GM19351 (cell line): ENCODE data around the gene SASH3.

Experiments
- ATAC-seq: cut with Tn5 transposase; IDR thresholded peaks from one replicate; pipeline ENCODE4 v1.9.1; 2021; ENCODE audit warnings: mild to moderate bottlenecking, moderate library complexity; ENCODE audit not compliant: unreplicated experiment

The SASH3 gene

DNA sequence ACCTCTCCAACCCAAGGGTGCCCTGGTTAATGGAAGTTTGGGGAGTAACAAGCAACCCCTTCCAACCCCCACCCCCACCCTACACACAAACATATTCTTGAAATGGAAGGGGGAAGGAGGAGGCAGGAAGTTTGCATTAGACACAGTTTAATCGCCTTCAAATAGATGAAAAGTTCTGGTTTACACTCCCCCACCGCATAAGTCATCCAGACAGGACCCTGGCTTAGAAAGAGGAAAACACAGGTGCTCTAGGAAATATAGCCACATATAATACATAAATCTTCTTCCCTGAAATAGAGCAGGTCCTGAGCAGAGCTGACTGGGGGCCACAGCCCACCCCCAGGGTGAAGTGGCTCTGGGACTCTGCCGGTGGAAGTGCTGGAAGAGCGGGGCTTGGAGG, 25.1 kb downstream of the SASH3 start:
- no peak for ATAC-seq

- no peak for ATAC-seq
These were observed 28.5 kb downstream of the SASH3 start for GRCh38 chrX:129808158-129808828.

DNA sequence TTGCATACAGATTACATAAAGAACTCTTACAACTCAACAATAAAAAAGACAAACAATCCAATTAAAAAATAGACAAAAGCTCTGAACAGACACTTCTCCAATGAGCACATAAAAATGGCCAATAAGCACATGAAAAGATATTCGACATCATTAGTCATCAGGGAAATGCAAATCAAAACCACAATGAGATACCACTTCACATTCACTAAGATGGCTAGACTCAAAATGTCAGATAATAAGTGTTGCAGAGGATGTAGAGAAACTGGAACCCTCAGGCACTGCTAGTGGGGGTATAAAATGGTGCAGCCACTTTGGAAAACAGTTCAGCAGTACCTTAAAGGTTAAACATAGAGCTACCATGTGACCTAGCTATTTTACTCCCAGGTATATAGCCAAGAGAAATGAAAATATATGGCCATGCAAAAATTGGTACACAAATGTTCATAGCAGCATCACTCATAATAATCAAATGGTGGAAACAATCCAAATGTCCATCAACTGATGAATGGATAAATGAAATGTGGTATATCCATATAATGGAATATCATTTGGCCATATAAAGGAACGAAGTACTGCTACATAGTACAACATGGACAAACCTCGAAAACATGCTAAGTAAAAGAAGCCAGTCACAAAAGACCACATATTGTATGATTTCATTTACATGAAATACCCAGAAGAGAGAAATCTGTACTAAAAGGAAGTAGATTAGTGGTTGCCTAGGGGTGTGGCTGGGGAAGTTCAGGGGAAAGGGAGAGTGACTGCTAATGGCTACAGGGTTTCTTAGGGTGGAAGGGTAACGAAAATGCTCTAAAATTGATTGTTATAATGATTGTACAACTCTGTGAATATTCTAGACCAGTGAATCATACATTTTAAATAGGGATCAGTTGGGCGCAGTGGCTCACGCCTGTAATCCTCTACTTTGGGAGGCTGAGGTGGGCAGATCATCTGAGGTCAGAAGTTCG, 29.4 kb downstream of the SASH3 start:
- no peak for ATAC-seq

- ATAC-seq = no peak
These were observed 34.1 kb downstream of the SASH3 start for GRCh38 chrX:129813662-129814368.

DNA sequence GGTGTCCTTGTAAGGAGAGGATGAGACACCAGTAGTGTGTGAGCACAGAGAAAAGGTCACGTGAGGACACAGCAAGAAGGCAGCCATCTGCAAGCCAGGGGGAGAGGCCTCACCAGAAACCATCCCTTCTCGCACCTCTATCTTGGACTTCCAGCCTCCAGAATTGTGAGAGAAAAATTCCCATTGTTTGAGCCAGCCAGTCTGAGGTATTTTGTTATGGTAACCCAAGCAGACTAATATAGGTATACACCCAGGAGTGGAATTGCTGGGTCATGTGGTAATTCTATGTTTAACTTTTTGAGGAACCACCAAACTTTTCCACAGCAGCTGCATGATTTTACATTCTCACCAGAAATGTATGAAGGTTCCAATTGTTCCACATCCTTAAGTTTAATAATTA, 38.4 kb downstream of the SASH3 start:
- ATAC-seq = no peak

DNA sequence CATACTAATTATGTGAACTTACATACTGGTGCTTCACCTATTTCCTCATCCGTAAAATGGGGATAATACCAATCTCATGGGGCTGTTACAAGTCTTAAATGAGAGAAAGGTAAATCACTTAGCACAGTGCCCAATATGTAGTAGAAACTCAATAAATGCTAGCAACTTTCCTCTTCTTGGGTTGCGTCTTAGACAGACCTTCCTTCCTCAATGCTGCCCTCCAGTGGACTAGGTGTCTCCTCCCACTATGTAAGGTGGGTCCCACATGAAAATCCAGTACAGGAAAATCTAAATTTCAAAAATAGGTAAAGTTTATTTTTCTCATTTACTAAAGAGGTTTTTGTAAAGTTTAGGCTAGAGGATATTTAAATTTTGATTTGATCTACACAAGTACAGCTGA, 43.4 kb downstream of the SASH3 start:
- ATAC-seq = peak; percentile 87

DNA sequence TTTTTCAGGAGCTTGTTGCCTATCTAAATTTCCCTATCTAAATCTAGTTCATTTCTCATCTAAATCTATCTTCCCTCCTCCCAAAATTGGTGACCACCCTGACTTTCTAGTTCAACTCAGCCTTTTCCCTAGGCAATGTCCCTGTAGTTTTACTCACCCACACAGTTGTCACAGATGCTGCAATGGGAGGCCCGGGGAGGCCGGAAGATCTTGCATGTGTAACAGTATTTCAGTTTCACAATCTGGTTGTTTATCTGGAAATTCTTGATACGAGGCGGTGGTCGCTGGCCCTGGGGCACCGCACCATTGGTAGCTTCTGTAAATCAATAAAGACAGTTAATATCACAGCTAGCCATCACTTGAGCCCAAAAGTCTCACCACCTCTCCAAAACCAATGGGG, 43.8 kb downstream of the SASH3 start:
- no peak for ATAC-seq

GRCh38 chrX:129824620-129825019, 44.9 kb downstream of the SASH3 start:
- ATAC-seq = no peak

DNA sequence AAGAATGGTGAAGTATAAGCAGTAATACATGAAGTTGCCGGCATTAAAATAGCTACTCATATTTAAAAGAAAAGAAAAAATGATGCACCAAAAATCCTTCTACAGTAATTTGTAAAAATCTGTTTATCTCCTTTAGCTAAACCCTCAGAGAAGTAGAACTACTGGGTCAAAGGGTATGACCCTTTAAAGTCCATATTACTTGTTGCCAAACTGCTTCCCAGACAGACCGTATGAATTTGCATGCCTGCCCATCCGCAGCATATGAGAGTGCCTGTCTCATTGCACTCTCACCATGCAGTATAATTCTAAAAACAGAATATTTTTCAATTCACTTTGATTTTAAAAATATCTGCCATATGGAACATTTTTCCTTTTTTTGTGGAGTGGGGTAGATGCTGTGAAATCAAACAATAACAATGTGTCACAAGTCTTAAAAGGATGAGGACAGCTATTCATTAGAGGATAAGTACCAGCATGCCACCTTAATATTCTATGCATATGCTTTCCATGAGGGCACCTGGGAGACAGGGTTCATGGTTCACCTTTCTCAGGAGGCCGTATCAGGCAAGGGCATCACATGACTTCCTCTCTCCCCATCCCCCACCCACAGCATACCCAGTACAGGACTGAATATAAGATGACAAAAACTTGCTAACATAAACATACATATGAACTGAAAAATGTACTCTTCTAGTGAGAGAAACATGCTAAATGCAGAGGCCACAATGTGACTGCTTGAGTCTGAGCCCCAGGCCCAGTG, 46.2 kb downstream of the SASH3 start:
- ATAC-seq = no peak

DNA sequence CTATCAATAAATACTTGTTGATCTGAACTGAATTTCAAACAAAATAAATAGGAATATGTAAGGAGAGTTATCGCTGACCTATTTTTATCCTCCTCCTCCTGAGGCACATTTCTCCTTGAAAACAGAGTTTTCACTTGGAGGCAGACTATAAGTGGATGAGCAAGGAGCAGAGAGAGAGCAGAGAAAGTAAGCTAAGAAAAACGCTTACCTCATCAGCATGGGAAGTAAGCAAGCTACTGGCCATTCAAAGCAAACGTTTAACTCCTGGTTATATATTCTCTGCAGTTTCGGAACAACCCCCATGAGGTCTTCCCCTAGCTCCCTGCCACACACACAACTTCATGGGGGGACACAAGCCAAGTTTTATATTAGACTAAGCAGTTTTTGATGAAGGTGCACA, 50.7 kb downstream of the SASH3 start:
- ATAC-seq = no peak

DNA sequence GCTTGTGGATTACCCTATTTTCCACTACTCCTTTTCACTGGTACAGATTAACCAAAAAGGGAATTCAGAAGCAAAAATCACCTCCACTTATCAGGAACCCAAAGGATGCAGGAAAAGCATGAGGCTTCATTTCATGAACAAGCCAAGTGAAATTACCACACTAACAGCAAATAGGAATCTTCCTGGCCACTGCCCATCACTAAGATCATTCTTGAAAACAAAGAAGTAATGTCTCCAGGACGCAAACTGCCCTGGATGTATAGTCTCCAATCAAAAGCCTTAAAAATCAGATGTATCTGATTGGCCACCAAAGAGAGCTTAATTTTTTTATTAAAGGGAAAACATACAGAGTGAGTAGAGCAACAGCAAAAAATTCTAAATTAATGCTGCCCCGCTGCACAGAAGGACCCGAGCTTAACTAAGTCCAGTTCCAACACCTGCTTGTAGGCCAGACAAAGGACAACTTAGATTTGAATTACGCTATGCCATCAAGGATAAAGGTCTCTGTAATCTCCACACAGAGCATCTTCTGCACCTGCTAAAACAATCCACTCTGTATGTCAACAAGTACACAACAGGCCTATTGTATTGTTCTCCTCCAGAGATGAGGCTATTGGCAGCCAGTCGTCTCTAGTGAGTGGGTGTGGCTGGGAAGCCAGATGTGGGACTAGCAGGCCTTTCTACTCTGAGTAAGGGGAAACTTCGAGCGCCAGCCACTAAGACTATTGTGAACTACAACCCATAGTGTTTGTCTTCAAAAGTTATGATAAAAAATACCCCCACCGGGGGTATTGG, 51.5 kb downstream of the SASH3 start:
- ATAC-seq = no peak

GRCh38 chrX:129833153-129833990, 53.6 kb downstream of the SASH3 start:
- ATAC-seq = no peak

DNA sequence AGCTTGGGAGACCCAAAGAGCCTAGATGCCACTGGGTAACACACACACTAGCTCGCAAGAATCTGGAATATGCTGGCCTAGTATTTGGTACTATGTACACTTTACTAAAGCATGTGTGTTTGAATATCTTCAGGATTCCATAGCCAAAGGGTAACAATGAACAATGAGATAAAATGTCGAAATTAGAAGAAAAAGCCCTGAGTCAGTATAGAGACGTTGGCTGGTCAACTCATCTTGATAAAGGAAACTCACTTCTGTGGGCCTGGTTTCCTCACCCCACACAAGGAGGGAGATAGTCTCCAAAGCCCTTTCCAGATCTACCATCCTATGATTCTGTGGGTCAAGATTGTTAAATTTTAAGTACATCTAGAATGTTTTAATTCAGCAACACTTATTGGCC, 57.1 kb downstream of the SASH3 start:
- ATAC-seq = no peak

DNA sequence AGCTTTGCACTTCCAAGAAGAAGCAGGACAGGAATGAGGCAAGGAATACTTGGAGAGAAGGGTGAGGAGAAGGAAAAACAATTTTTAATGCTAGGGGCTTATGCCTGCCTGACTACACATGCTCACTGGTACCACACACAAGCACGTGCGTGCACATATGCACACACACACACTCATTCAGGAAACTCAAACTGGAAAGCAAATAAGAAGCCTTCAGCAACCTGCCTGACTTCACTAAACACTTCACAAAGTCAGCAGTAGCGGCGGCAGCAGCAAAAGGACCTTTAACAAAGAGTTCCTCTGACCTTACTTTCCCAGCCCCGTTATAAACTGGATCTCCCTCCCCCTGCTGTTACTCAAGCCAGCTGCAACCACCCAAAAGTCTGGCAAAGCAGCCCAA, 60.6 kb downstream of the SASH3 start:
- no peak for ATAC-seq

- no peak for ATAC-seq
These were observed 62.9 kb downstream of the SASH3 start for GRCh38 chrX:129842510-129843208.

DNA sequence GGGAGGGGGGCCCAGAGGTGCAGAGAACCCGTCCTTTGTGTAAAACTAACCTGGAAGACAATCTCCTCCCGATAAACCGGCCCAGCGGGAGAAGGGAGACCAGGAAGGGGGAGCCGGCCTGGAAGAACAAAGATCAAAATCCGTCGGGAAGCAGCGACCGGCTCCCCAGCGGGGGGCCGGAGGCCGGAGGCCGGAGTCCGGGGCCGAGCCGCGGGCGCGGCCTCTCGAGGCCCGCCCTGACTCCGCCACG, 63.4 kb downstream of the SASH3 start:
- ATAC-seq = no peak

- ATAC-seq = peak; percentile 98
These were observed 63.9 kb downstream of the SASH3 start, which contains the start of gene ZDHHC9 for GRCh38 chrX:129843459-129844306. ZDHHC9 (minus strand) TSS chrX:129843886; CDS start chrX:129841945, 1,941 bp downstream.
